NCI-H2029 (cell line): ENCODE measurements around the gene PPP1R13B.

Experiments used
- DNase-seq: peaks from one replicate; lab custom pipeline; 2025; lab: John Stamatoyannopoulos, UW

The PPP1R13B gene

GRCh38 chr14:103711516-103712431, 135.6 kb downstream of the PPP1R13B start:
- peak; percentile 19 for DNase-seq

- DNase-seq = no peak
Measured at GRCh38 chr14:103710771-103711377, 136.5 kb downstream of the PPP1R13B start.

- no peak for DNase-seq
Measured at GRCh38 chr14:103709814-103710213, 137.6 kb downstream of the PPP1R13B start.

DNA sequence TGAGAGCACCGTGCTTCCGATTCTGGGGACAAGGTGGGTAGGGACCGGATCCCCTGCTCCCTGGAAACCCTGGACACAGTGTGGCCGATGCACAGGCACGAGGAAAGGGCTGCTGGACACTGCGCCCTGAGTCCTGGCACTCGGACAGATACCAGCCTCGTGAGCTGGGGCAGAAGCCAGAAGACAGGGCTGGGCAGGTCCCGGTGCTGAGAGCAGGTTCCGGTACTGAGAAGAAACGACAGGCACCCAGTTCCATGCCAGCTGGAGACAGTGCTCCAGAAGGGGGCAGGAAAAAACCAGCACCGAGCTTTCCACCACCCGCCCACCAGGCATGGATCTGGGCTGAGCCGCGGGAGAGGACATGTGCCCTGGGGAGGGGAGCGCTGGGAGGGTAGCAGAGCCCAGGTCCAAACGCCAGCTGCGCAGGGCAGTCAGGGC, 138.6 kb downstream of the PPP1R13B start:
- DNase-seq = no peak

DNA sequence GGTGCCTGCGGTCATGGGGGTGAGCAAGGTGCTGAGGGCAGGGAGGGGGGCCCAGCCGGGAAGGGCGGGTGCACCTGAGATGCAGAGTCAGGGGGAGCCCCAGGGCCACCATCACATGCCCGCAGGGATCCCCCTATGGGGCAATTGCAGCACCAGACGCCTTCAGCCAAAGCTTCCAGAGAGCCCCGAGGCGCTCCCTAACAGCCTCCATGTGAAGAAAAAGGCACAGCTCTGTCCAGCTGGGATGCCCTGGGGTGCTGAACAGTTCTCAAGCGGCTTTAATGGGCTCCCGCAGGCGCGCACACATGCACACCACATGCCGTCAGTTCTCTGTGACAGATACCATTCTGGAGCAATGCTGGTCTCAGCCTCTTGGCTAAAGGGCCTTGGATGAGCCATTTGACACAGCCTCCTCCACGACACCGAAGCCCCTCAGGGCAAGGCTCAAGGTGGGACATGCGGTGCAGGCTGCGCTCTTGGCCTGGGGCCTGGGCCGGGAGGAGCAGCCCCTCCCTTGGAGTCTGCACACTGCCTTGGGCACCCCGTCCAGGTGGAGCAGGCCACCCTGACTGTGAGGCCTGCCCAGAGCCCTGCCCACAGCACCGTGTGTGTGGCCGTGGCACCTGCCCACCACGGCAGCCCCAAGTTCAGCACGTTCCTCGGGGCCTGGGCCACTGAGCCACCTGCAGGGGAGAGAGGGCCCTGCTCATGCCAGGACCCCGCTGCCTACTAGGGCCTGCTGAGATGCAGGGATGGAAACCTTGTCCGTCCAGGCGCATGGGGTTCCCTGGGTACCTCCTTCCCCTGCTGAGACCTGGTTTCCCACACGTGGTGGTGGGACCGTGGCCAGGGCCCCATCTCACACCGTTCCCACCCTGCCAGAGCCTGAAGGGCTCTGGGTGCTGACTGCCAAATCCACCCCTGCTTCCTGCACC, 139.8 kb downstream of the PPP1R13B start:
- DNase-seq = no peak

DNA sequence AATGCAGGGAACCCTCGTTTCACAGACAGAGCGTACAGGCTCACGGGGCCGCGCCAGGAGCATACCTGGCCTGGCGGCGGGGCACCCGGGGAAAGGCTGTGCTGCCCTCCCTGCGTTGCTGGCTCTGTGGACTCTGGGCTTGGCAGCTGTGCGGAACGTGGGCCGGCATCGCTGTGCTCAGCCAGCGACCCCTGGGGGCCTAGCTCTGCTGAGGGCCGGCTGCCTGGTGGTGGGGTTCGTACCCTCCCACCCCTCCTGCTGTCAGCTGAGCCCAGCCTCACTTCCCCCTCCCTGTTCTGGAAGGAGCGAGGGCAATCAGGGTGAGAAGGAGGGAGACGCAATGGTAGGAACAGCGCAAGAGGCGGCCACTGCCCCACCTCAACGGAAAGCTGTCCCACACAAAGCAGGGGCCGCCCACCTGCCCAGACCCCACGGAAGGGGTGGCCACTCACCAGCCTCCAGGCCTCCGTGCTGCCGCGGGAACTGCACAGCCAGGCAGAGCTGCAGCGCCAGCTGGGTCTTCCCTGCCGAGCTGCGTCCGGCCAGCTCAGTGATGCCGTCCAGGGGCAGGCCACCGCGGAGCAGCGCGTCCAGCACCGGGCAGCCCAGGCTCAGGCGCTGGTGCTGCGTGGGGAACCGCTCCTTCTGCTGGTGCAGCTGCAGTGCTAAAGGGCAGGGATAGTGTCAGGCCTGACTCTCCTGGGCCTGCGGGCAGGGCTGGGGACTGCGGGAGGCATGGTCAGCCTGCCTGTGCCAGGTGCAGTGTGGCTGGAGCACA, 140.6 kb downstream of the PPP1R13B start:
- no peak for DNase-seq

DNA sequence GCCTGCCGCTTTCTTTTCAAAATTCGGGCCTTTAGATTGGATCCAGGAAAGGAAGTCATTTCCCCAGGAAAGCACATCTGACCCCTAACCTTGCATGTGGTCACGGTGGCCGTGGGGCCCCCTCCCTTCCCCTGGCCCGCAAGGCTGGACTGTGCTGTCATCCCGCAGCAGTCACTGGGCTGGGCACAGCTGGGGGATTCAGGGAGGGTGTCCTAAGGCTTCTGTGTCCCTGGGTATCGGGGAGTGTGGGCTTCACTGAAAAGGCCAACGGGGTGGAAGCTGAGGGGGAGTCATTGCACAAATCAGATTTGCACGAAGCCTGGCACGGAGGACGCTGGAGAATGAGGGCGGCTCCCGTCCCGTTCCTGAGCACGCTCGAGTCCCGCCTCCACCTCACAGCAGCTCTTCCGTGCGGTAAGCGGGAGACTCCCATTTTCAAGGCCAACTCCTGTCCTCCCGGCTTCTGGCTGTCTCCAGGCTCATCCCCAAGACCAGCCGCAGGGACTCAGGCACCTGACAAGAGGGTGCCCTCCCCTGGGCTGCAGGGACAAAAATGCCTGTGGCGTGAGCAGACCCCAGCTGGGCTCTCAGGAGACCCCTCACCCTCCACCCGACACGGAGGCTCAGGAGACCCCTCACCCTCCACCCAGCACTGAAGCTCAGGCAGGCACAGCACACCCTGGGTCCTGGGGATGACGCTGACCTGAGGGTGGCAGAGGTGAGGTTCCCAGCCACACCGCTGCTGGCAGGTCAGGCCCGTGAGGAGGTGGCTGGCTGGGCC, 141.7 kb downstream of the PPP1R13B start:
- DNase-seq = no peak

- no peak for DNase-seq
Measured at GRCh38 chr14:103705118-103705503, 142.3 kb downstream of the PPP1R13B start.

DNA sequence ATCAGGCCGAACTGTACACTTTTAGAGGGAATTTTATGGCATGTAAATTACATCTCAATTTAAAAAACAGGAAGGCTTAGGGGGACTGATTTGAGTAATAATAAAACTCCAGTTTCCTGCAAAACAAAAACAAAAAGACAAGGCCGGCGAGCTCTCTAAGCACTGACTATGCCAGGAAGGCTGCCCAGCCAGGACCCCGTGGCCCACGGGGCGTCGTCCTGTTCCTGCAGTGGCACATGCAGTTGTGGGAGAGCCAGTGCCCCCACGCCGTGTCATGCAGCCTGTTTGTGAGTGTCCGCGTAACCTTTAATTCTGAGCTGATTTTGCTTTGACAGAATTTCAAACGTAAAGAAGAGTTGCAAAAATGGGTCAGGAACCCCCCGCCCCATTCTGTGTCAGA, 142.7 kb downstream of the PPP1R13B start:
- DNase-seq = no peak

- no peak for DNase-seq
Measured at GRCh38 chr14:103703433-103704385, 143.7 kb downstream of the PPP1R13B start.

GRCh38 chr14:103702497-103703432, 144.6 kb downstream of the PPP1R13B start:
- no peak for DNase-seq

DNA sequence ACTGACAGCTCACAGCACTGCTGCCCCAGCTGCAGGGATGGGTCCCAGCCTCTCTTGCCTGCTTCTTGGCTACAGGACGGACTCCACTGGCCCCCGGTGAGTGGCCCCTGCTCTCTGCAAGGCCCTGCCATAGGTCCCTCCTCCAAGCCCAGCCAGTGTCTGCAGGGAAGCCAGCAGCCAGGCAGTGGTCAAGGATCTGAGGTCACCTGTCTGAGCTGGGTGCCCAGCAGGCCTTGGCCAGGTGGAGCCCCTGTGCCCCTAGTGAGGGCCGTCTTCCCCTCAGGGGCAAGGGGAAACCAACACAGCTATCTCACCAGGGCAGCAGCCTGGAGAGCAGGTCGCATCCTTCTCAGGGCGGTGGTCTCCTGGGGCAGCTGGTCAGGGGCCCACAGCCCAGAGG, 145.3 kb downstream of the PPP1R13B start:
- DNase-seq = no peak

DNA sequence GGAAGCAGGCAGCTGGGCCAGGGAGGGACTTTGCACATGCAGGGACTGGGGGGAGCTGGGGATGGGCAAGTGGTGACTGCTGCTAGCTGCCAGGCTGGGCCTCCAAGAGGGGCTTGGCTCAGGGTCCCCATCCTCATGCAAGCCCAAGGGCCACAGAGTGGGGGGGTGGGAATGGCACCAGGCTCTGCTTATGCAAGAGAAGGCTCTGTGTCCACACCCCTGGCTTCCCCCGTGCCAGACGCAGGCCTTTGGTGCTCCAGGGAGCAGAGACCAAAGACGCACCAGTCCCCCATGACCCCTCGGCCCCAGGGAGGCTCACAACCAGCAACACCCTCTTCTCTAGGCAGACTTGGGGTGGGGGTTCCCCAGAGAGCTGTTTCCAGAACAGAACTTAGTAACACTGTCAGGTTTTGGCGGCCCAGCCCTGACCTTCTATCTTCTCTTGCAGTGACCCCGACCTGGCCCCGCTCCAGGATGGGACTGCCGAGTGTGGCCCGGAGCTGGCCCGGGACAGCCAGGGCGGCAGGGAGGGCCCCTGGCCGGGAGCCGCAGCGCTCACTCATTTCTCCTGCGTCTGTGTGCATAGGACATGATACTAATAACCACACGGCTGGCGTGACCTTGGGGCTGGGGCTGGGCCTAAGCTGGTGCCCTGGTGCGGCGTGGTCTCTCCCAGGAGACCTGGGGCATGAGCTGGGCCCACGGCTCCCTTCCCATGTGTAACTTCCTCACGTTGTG, 146.5 kb downstream of the PPP1R13B start:
- no peak for DNase-seq

DNA sequence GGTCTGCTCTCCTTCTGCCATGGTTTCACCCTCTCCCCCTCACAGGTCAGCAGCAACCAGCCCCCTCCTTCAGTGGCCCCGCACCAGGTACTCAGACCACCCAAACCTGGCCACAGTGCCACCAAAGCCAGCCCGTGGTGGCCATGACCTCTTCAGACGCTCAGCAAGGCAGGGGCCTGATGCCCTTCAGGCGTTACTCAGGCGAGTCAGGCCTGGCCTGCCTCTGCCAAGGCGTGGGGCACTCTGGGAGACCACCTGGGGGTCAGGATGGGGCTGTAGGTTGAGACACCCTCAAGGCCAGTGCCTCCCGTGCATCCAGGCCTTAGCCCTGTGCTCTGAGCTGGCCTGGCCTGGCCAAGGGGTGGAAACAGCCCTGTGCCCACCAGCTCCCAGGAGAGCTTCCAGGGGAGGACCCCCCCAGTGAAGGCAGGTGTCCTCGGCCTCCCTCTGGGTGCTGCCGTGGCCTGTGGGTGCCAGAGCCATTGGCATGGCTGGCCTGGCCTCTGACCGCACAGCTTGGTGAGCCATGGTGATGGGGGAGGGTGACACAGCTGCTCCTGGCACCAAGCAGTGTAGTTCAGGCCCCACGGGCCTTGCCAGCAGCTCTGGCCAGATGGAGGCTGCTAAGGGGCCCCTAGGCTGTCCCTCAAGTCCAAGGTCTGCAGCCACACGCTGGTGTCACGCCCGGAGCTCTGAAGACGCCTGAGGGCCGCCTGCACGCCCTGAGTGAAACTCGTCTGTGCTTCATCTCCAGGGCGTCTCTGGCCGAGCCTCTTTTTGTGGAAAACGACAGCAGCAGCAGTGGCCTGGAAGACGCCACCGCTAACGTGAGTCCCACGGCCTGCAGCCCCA, 147.2 kb downstream of the PPP1R13B start:
- no peak for DNase-seq

DNA sequence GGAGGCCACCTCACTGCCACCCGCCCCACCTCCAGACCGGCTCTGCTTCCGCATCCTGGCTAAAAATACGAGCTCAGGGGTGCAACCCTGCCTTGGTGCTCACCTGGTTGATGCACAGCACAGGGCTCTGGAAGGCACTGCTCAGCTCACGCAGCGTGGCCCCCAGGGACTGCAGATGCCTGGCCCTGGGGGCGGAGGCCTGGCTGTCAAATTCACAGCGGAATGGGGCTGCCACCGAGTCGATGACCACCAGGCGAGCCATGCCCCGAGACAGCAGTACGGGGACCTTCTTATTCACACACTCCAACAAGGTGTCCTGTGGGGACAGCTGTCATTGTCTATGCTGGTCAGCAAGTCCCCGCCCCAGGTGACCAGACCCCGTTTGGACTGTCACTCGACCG, 148.1 kb downstream of the PPP1R13B start:
- DNase-seq = no peak

- DNase-seq = peak; percentile 44
Measured at GRCh38 chr14:103698380-103699260, 148.8 kb downstream of the PPP1R13B start.
